Suppressor macrophage (primary cell): ENCODE results near the gene GAA.

Source experiments
- DNase-seq, 4 experiments: peaks; one replicate each; pipeline ENCODE4 v3.0.0-alpha.2; 2020 to 2022

Gene GAA

DNA sequence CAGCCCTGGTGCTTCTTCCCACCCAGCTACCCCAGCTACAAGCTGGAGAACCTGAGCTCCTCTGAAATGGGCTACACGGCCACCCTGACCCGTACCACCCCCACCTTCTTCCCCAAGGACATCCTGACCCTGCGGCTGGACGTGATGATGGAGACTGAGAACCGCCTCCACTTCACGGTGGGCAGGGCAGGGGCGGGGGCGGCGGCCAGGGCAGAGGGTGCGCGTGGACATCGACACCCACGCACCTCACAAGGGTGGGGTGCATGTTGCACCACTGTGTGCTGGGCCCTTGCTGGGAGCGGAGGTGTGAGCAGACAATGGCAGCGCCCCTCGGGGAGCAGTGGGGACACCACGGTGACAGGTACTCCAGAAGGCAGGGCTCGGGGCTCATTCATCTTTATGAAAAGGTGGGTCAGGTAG is 3.6 kb downstream of the GAA start:
- no peak for DNase-seq

DNA sequence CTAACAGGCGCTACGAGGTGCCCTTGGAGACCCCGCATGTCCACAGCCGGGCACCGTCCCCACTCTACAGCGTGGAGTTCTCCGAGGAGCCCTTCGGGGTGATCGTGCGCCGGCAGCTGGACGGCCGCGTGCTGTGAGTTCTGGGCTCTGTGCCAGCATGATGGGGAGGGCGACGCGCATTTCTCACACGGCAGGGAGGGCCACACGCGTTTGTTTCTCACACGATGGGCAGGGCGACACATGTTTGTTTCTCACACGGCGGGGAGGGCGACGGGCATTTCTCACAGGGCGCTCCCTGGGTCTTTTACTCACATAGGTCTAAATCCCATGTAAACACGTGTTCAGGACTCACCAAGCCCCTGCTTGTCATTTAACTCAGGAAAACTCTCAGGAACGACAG is 4.4 kb downstream of the GAA start:
- no peak for DNase-seq

DNA sequence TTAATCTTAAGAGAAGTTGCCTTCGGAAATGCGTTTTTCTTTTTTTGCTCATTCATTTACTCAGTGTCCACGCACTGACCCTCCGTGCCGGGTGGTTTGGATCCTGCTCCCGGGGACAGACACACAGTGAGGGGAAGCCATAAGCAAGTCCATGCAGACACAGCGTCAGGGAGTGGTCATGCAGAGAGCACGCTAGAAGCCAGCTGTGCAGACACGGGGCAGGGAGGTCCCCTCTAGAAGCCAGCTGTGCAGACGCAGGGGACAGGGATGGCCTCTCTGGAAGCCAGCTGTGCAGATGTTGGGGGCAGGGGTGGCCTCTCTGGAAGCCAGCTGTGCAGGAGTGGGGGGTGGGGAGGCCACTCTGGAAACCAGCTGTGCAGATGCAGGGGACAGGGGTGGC is 4.8 kb downstream of the GAA start:
- DNase-seq, result no peak

DNA sequence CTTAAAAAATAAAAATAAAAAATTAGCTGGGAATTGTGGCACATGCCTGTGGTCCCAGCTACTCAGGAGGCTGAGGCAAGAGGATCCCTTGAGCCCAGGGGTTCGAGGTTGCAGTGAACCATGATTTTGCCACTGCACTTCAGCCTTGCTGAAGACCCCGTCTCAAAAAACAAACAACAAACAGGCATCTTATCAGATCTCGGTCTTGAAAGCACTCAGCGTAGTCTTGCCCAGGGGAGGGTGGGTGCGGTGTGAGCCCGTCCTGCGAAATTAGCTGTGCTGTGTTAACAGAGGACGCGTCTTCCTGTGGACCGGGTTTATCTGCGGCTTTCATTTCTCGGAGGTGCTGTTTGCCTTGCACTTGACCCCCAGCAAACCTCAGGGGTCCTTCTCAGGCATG is 5.4 kb downstream of the GAA start:
- DNase-seq, result no peak

DNA sequence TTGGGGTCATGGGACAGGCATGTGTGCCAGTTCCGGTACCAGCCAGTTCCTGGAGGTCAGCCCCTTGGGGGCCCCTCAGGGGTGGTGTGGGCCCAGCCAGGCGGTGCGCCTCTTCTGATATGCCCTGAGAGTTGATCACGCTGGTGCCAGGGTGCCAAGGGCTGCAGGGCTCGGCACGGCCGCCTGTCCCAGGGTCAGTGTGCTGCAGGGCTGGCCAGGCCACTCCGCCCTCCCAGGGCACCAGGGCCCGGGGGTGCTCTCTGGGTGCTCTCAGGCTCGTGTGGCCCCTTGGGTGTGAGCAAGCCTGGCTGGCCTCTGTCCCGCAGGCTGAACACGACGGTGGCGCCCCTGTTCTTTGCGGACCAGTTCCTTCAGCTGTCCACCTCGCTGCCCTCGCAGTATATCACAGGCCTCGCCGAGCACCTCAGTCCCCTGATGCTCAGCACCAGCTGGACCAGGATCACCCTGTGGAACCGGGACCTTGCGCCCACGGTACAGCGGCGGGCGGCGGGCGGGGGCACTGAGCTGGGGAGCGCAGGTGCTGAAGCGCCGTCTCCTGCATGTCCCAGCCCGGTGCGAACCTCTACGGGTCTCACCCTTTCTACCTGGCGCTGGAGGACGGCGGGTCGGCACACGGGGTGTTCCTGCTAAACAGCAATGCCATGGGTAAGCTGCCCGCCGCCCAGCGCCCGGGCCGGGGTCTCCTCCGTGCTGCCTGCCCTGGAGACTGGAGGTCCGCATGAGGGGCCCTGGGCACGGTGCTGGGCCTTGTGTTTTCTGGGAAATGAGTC is 6.0 kb downstream of the GAA start:
- DNase-seq, result no peak

DNA sequence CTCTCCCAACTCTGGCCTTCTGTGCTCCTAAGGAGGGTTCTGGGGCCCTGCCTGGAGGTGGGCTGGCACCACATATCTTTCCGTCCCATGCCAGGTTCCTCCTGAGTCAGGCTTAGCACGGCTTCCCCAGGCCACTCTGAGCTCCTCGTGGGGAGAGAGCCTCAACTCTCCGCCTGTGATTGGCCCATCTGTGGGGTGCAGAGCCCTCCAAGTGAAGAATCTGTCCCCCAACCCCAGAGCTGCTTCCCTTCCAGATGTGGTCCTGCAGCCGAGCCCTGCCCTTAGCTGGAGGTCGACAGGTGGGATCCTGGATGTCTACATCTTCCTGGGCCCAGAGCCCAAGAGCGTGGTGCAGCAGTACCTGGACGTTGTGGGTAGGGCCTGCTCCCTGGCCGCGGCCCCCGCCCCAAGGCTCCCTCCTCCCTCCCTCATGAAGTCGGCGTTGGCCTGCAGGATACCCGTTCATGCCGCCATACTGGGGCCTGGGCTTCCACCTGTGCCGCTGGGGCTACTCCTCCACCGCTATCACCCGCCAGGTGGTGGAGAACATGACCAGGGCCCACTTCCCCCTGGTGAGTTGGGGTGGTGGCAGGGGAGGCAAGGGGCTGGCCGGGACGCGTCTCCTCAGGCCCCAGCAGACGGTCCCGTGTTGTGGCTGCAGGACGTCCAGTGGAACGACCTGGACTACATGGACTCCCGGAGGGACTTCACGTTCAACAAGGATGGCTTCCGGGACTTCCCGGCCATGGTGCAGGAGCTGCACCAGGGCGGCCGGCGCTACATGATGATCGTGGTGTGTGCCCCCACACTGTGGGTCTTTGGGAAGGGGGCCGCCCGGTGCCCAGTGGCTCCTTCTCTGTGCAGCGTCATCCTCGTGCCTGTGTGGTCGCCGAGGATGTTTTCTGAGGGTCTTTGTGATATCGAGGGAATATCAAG is 6.9 kb downstream of the GAA start:
- DNase-seq, result no peak

DNA sequence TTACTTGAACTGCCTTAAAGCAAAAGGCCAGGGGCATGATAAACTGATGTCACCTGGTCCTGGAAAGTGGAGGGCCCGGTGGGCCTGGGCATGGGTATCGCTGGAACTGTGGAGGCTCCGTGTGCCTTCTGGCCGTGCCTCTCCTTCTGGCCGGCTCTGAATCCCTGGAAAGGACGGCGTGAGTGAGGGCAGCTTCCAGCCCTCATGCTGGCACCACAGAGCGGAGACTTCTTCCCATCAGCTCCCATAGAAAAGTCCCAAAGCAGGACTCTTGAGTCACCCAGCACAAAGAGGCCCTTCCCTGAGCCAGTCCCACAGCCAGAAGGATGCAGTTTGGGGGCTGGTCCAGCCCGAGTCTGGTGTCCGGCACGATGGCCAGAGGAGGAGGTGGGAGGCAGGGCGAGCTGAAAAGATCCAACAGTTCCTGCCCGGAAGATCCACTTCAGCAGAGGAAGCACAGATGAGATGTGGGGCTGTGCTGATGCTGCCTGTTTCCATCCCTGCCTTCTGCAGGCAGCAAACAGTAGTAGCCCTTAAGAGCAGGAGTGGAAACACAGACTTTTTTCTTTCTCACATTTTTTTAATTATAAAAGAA is 7.8 kb downstream of the GAA start:
- DNase-seq, result no peak

DNA sequence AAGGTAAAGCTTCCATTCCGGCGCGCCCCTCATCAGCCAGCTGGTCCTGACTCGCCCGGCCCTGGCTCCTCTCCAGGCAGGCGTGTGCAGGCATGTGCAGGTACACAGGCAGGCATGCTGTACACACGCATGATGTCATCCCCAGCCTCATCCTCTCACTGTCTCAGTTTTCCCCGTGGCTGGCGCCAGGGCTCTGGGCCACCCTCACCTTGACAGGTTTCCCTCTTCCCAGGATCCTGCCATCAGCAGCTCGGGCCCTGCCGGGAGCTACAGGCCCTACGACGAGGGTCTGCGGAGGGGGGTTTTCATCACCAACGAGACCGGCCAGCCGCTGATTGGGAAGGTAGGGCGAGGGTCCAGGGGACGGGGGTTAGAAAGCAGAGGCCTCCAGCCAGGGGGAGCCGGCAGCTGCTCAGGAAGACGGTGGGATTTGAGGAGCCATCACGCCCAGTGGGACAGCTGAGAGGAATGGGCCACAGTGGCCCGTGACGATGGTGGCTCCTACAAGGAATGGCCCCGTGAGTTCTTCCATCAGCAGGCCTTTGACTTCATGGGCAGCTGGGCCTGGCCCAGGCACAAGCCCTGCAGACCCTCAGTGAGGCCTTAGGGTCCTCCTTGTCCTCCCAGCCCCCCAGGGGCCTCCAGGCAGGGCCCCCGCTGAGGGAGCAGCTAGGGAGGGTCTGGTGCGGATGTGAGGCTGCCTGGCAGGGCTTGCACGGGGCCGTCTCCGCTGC is 8.5 kb downstream of the GAA start:
- DNase-seq, result no peak

DNA sequence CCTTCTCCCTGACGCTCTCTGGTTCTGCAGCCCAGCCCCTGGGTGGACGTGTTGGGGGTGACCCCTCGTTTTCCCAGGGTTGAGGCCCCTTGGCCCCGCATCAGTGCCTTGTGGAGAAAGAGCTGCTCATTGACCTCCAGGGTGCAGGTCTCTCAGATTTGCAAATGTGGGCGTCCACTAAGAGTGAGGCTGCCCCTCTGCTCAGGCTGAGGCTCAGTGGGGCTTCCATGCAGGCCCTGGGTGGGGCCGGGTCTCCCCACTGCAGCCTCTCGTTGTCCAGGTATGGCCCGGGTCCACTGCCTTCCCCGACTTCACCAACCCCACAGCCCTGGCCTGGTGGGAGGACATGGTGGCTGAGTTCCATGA is 9.0 kb downstream of the GAA start:
- no peak for DNase-seq

DNA sequence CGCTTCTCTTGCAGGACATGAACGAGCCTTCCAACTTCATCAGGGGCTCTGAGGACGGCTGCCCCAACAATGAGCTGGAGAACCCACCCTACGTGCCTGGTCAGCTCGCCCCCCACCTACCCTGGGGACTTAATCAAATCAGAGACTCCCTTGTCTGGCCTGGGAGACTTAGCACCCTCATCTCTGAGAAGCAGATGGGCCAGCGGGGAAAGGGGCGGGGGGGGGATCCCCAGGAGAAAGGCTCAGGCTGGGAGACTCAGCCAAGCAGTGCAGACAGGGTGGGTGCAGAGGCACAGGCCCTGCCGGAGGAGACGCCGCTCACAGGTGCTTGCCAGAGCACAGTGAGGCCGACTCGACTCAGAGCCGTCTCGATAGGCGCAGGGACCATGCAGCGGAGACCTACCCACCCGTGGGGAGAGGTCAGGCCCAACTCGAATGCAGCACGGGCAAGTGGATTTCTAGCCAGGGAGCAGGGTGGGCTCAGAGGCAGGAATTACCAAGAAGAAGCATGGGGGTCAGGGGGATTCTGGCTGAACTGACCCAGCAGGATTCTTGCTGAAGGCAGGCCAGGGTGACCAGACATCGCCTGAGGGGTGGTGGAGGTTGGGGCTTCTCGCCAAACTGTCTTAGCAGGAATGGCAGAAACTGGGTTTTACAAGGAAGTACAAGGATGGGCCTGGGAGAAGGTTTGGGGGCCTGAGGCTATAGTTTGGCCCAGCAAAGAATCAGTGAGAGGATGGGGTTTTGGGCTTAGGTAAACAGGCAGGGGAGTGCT is 9.7 kb downstream of the GAA start:
- no peak for DNase-seq

DNA sequence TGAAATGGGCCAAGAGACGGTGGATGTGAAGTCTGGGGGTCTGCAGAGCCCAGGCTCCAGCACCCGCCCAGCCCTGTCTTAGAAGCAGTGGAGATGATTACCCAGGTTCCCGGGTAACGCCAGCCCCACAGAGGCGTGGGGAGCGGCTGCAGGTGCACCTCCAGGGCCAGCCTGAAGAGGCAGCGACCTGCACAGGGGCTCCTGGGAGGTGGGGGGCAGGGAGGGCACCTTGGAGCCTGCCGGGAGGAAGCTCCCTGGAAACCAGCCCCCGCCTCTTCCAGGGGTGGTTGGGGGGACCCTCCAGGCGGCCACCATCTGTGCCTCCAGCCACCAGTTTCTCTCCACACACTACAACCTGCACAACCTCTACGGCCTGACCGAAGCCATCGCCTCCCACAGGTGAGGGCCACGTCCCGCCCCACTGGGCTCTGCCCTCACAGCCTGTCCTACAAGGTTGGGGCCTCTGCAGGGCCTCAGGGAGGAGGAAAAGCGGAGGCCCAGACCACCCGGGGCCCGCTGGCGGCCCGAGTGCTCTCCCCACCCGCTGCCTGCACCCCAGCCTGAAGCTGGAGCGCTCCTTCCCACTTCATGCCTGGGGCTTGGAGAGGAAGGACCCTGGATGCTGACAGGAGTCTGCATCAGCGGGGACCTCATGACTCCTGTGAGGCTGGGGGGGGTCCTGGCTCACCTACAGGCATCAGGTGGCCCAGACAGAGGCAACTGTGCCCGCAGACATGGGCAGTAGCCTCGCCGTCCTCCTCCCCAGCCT is 10.5 kb downstream of the GAA start:
- DNase-seq, result no peak

DNA sequence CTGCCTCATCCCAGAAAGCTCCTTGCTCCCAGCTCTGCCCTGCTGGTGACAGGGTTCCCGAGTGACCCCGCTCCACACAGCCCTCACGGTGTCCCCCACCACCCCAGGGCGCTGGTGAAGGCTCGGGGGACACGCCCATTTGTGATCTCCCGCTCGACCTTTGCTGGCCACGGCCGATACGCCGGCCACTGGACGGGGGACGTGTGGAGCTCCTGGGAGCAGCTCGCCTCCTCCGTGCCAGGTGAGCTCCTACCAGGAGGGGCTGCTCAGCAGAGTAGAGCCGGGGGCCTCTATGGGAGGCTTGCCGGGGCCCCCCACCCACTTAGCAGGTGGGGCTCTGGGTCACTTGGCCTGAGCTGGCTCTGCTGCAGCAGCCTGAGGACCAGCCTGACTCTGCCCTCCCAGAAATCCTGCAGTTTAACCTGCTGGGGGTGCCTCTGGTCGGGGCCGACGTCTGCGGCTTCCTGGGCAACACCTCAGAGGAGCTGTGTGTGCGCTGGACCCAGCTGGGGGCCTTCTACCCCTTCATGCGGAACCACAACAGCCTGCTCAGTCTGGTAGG is 11.2 kb downstream of the GAA start:
- DNase-seq, result no peak

DNA sequence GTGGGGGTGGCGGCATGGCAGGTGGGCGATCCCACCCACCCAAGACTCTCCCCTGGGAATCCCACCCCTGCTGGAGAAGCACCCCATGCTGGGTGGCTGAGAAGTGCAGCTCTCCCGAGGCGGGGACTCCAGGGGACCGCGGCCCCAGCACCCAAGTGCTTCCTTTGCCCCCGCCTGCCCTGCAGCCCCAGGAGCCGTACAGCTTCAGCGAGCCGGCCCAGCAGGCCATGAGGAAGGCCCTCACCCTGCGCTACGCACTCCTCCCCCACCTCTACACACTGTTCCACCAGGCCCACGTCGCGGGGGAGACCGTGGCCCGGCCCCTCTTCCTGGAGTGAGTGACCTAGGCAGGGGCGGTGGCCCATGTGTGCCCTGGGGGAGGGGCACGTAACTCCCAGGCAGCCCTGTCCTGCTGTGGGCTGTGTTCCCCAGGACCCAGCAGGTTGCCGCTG is 11.7 kb downstream of the GAA start:
- no peak for DNase-seq

DNA sequence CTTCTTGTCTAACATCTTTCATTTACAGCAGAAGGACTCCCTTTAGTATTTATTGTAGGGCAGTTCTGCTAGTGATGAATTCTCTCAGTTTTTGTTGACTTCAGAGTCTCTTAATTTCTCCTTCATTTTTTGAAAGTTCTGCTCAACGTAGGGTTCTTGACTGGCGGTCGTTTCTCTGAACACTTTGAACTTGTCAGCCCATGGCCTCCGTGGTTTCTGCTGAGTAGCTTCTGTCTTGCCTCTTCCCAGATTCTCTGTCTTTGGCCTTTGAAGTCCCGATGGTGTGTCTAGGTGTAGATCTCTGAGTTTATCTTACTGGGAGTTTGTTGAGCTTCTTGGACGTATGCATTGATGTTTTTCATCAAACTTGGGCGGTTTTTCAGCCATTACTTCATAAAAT is 13.4 kb downstream of the GAA start:
- no peak for DNase-seq

DNA sequence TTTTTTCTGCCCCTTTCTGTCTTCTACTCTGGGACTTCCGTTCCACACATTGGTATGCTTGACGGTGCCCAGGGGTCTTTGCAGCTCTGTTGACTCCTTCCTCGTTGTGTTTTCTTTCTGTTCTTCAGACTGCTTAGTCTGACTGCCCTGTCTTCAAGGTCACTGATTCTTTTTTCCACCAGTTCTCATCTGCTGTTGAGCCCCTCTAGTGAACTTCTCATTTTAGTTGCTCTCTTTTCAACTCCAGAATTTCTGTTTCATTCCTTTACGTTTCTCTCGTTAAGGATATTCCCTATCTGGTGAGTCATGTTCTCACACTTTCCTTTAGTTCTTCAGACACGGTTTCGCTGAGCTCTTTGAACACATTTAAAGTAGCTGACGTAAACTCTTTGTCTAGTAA is 13.8 kb downstream of the GAA start:
- DNase-seq, result no peak

DNA sequence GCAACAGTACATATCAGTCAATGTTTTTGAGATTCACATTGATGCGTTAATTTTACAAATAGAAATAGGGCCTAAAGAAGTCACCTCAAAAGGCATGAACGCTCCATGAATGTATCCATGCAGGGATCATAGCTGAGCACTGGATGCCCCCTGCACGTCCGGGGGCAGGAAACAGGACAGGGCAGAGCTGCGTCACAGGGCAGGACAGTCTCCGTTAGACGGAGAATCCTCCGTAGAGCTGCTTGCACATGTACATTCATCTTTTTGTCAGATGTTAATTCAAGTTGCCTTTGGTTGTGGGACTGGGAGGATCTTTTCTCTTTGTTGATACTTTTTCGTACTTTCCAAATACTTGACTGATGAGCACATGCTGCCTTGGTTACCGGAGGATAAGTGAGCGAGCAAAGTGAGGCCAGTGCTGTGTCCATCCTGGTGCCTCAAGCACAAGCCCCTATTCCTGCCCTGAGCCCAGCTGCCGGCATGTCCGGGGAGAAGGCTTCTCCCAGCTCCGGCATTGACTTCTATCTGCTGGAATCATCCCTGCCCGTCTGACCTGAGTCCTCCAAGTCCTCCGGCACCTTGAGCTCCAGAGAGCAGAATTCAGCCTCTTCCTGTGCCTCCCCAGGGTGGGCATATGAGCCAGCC is 15.0 kb downstream of the GAA start:
- DNase-seq, result no peak

DNA sequence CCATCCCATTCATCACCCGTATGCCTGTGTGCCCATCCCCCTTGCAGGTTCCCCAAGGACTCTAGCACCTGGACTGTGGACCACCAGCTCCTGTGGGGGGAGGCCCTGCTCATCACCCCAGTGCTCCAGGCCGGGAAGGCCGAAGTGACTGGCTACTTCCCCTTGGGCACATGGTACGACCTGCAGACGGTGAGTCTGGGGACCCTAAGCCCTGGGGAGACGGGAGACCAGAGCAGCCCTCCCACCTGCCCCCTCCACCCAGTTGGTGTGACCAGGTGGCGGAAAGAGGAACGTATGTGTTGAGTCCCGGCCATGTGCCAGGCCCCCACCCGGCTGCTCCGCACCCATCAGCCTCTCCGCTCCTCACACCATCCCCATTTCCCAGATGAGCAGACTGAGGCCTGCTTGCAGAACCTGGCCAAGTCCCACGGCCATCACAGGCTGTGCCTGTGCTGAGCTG is 15.6 kb downstream of the GAA start:
- DNase-seq, result no peak

DNA sequence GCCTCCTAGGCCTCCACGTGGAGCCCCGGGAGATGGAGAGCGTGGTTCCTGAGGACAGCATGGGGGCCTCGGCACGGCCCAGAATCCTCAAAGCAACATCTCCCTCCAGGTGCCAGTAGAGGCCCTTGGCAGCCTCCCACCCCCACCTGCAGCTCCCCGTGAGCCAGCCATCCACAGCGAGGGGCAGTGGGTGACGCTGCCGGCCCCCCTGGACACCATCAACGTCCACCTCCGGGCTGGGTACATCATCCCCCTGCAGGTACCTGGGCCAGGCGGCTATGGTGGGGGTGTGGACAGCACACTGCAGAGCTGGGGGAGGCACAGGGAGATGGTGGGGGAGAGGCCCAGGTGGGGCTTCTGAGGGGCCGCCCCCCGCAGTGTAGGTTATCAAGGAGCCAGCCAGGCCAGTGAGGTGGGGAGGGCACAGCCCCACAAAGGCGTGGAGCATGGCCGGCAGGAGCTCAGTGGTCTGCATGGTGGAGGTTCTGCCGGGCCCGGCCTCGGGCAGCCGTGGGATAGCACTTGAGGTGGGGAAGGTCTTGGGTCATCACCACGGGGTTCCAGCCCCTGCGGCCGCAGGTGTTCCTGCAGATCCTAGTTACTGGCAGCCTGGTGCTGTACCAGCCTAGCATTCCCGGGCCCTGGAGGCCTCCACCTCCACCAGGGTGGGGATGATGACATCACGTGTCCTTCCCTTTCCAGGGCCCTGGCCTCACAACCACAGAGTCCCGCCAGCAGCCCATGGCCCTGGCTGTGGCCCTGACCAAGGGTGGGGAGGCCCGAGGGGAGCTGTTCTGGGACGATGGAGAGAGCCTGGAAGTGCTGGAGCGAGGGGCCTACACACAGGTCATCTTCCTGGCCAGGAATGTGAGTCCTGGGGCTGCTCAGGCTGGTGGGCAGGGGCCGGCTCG is 16.4 kb downstream of the GAA start:
- DNase-seq, result no peak
